ENCODE measurements around the gene ZNF672. TPM values are rescaled to one million over a fixed set of nuclear protein-coding genes. Genes with fewer than 3 reads are reported as not detected.

ZNF672 gene
- total and polyA plus RNA-seq, 4 donors = 6.4 to 28.0 (median 20.1) TPM

GRCh38 chr1:248822148-248823032 is 15.6 kb upstream of the ZNF672 start:
- no peak overlapping the region for H3K27ac ChIP-seq (ENCODE audit: low read depth in 1 of 2, low read length in 2 of 2)
- H3K4me3 ChIP-seq (ENCODE audit: low read depth in 1 of 3, low read length in 3 of 3) = no peak overlapping the region
- peak; percentile 17 for DNase-seq (ENCODE audit: low spot score)
- H3K36me3 ChIP-seq (ENCODE audit: control insufficient read depth in 4 of 4, insufficient read depth in 3 of 4, low read depth in 1 of 4, low read length in 3 of 4) = peaks cover 2 to 10% (median 8%) of the 10 kb centered on the region in 4 donors
- H3K4me1 ChIP-seq (ENCODE audit: control insufficient read depth in 4 of 4, insufficient read depth in 4 of 4, low read length in 3 of 4) = peaks cover 14 to 50% (median 41%) of the 10 kb centered on the region in 4 donors
- no peak overlapping the region for H3K9ac ChIP-seq (ENCODE audit: low read depth in 1 of 2, low read length in 2 of 2)
- H3K9me3 ChIP-seq (ENCODE audit: control insufficient read depth in 4 of 4, low read length in 3 of 4) = no peaks in the 10 kb centered on the region
- WGBS = 90% methylated on average over 15 of the region's 15 CpGs
- no peak for TF ChIP-seq NR2F2 (IDR thresholded peaks at IDR 0.05)
- TF ChIP-seq ZBTB33 (IDR thresholded peaks at IDR 0.05) = no peak
- TF ChIP-seq REST (IDR thresholded peaks at IDR 0.05) = no peak
- TF ChIP-seq HNF4A (conservative IDR thresholded peaks at IDR 0.05) = no peak
- TF ChIP-seq RXRA (IDR thresholded peaks at IDR 0.05) = no peak
- no peak for TF ChIP-seq EGR1 (IDR thresholded peaks at IDR 0.05; ENCODE audit: low read depth in 2 of 2)
- TF ChIP-seq FOXA1 (IDR thresholded peaks at IDR 0.05) = no peak
- no peak for TF ChIP-seq GABPA (IDR thresholded peaks at IDR 0.05 in 1 of 2, conservative IDR thresholded peaks at IDR 0.05 in 1 of 2)
- TF ChIP-seq SP1 (IDR thresholded peaks at IDR 0.05) = no peak
- H3K27me3 ChIP-seq (ENCODE audit: control insufficient read depth in 4 of 4, insufficient read depth in 4 of 4, low read length in 3 of 4) = no peaks in the 10 kb centered on the region

GRCh38 chr1:248823517-248824001 is 14.5 kb upstream of the ZNF672 start:
- Histone ChIP-seq H3K9me3 (ENCODE audit: control insufficient read depth in 4 of 4, low read length in 3 of 4) (no peaks in the 10 kb centered on the region), H3K9ac (ENCODE audit: low read depth in 1 of 2, low read length in 2 of 2) (no peak overlapping the region), H3K36me3 (ENCODE audit: control insufficient read depth in 4 of 4, insufficient read depth in 3 of 4, low read depth in 1 of 4, low read length in 3 of 4) (peaks cover 2 to 10% (median 7%) of the 10 kb centered on the region in 4 donors), H3K4me3 (ENCODE audit: low read depth in 1 of 3, low read length in 3 of 3) (no peak overlapping the region), H3K27ac (ENCODE audit: low read depth in 1 of 2, low read length in 2 of 2) (no peak overlapping the region), H3K27me3 (ENCODE audit: control insufficient read depth in 4 of 4, insufficient read depth in 4 of 4, low read length in 3 of 4) (no peaks in the 10 kb centered on the region), H3K4me1 (ENCODE audit: control insufficient read depth in 4 of 4, insufficient read depth in 4 of 4, low read length in 3 of 4) (peaks cover 14 to 53% (median 41%) of the 10 kb centered on the region in 4 donors)
- 85% methylated on average over 2 of the region's 2 CpGs for WGBS
- no peak for DNase-seq (ENCODE audit: low spot score)
- TF ChIP-seq FOXA2 (IDR thresholded peaks at IDR 0.05) (no peak), ZBTB33 (IDR thresholded peaks at IDR 0.05) (no peak), ATF3 (IDR thresholded peaks at IDR 0.05) (no peak), TAF1 (conservative IDR thresholded peaks at IDR 0.05) (no peak), CTCF (IDR thresholded peaks at IDR 0.05; ENCODE audit: low read depth, low read length, missing input control) (no peak), SP1 (IDR thresholded peaks at IDR 0.05) (no peak), YY1 (IDR thresholded peaks at IDR 0.05) (no peak), RXRA (IDR thresholded peaks at IDR 0.05) (no peak), REST (IDR thresholded peaks at IDR 0.05) (no peak), RAD21 (IDR thresholded peaks at IDR 0.05) (no peak), MAX (IDR thresholded peaks at IDR 0.05) (no peak), FOXA1 (IDR thresholded peaks at IDR 0.05) (no peak)

All from liver (tissue), 9 donors.